Measurements from ENCODE around the gene TMA16. TPM values are rescaled to one million over a fixed set of nuclear protein-coding genes. Genes with fewer than 3 reads are reported as not detected.

Gene TMA16
- total and polyA plus RNA-seq, 2 of the 8 experiments (the other 6 are each of a cell fraction or from before 2014, with no cell fraction given), result 8.0 to 64.2 TPM

GRCh38 chr4:163494360-163495241 lies at the start of gene TMA16 (continued):
- no peak for TF ChIP-seq CHD7 (IDR thresholded peaks at IDR 0.05; ENCODE audit: insufficient replicate concordance, low read length)
